HG03060 (cell line): ENCODE results near the gene KRT35.

Experiments
- ATAC-seq: cut with Tn5 transposase; IDR thresholded peaks from one replicate; pipeline ENCODE4 v1.9.1; 2021; ENCODE audit warnings: low read depth, moderate number of reproducible peaks; ENCODE audit not compliant: unreplicated experiment

Gene KRT35

DNA sequence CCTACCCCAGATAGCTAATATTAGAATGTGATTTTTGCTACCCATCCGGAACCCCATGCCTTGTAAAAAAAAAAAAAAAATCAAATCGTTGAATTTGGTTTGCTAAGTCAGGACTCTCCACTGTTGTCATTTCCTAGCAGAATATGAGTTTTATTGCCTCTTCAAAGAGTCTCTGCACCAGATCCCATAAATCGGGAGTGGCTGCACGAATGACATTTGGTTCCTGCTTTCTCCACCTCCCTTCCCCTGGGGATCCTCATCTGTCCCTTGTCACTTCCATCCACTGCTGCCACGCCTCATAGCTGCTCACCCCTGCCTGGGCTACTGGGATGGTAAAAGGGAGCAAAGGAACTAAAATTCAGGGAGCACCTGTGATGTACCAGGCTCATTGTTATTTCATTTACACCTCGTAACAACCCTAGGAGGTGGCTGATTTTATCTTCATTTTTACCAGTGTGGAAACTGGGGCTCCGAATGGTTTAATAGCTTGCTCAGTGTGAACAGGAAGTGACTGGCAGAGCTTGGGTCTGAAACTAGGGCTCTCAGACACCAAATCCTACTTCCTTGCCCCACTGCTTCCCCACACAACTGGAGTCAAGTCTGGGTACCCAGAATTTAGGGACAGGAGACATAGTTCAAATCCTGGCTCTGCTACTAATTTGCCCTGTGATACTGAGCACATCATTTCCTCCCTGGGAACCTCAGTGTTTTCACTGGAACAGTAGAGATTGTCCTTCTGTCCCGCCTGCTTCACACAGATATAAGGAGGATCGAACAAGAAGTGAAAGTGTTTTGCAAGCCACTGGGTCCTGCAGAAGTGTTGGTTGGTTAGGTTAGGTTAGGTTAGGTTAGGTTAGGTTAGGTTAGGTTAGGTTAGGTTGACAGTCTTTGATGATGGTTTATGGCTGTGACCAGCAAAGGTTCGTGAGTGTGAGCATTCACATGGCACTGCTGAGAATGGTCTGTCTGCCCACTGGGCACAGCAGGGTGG lies 9.3 kb upstream of the KRT35 start:
- no peak for ATAC-seq

DNA sequence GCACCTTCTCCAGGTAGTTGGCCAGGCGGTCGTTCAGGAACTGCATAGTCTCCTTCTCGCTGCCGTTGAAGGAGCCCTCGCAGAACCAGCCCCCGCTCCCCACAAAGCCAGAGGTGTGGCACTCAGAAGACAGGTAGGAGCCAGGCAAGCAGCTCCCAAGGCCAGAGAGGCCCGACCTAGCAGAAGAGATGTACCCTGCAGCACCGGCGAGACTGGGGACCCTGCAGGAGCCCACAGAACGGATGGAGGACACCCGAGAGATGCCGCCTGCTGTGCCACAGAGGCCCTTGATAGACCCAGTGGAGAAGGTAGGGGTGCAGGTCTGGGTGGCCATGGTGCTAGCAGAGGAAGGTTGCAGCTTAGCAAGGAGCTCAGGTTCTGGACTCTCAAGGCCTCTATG lies 8.6 kb upstream of the KRT35 start, which contains the start of gene KRT36:
Gene KRT36 (minus strand): TSS at position 380 of the 400 bp plus-strand sequence. CDS start 46 bp downstream, at position 334.
- no peak for ATAC-seq

DNA sequence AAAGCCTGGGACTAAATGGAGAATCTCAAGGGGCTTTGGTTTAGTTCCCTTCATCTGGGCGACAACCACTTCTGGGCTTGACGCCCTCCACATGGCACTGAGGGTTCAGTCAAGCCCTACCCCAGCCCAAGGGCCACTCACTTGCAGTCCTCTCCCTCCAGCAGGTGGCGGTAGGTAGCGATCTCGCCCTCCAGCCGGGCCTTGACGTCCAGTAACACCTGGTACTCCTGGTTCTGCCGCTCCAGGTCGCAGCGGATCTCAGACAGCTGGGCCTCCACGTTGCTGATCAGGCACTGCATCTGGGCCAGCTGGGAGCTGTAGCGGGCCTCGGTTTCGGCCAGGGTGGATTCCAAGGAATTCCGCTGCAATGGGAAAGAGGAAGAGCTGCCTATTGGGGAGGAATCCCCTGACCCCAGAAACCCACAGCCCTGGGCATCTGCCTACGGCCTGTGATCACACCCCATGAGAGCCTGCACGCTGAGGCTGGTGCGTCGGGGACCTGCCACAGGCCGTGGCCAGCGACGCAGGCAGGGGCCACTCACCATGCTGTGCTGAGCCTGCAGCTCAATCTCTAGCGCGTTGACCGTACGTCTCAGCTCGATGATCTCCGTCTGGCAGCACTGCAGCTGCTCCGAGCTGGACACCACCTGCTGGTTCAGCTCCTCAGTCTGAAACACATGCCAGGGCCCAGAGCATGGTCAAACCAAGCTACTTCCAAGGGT lies 6.0 kb upstream of the KRT35 start:
- no peak for ATAC-seq

DNA sequence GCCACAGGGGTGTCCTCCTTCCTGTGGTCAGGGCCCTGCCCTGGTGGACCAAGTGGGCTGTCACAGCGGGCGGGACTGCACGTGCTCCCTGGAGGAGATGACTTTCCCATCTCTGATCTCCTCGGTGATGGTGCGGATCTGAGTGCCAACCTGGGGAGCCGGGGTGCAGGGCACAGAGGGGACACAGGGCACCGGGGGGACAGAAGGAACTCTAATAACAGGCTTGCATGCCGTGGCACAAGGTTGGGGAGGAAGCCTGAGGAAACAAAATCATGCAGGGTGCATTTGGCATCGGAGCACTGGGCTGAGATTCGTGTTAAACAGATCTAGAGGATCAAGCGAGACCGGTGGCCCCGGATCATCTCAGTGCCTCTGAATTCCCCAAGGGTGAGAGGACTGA lies 5.4 kb upstream of the KRT35 start:
- no peak for ATAC-seq

DNA sequence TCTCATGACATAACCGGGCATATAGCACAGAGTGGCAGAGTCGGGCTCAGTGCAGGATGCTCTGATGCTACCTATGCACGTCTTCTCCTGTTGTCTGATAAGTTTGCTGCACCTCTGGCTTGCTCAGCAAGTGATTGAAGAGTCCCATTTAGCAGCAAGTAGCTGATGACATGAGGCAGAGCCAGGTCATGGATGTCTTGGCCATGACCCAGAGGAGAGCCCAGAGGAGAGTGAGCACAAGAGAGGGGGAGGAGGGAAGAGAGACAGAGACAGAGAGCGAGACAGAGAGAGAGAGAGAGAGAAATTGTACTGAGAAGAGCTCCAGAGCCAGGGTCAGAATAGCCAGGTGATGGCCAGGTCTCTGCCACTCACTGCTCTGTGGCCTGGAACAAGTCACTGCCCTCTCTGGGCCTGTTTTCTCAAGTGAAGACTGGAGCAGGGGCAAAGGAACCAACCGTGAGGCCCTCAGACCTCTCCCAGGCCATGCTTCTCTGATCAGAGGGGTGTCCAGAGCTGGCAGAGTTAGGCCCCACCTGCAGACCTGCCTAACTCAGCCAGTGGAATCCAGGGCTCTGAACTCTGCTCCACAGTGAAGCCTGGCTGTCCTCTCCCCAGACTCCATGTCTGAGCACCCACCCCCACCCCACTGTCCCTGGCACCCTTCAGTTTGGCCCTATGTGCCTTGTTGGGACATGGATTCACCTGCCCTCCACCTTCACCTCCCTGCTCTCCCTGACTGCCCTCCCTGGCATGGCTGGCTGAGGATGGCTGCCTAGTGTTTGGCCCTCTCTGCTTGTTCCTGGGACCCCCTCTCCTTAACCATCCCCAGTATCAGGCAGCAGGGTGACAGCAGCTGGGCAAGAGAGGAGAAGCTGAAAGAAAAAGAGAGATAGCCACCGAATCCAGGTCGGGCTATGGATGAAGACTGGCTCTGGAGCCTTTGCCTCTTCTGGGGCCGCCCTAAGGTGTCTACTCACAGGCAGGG lies 4.3 kb upstream of the KRT35 start:
- ATAC-seq = no peak

- ATAC-seq = no peak
Observed at GRCh38 chr17:41483991-41484826, 3.3 kb upstream of the KRT35 start.

DNA sequence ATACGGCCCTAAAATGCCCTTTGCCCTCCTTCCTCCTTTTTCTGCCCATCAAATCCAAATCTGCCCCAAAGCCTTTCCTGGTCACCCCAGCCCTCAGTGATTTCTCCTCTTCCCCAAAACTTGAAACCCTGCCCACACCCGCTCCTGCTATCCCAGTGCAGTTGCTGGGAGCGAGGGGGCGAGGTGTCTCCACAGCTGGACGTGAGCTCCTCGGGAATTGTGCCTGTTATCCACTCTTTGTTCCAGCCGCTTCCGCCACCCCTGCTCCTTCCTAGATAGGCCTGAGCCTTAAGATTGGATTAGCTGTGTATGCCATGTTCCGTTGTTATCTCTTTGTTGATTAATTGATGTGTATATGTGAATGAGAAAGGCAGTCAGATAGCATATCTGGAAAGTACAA lies 2.6 kb upstream of the KRT35 start:
- ATAC-seq = no peak

DNA sequence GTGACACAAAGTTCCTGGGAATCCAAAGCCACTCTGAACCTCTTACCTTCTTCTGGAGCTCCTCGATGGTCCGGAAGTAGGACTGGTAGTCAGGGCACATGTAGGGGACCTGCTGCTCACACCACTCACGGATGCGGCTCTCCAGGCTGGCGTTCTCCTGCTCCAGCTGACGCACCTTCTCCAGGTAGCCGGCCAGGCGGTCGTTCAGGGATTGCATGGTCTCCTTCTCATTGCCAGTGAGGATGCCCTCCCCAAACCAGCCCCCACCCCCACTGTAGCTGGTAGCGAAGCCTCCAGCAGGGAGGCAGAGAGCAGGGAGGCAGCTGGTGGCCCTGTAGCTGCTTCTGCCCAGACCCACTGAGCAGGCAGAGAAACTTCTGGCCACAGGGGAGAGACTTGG lies 370 bp downstream of the KRT35 start:
- no peak for ATAC-seq

DNA sequence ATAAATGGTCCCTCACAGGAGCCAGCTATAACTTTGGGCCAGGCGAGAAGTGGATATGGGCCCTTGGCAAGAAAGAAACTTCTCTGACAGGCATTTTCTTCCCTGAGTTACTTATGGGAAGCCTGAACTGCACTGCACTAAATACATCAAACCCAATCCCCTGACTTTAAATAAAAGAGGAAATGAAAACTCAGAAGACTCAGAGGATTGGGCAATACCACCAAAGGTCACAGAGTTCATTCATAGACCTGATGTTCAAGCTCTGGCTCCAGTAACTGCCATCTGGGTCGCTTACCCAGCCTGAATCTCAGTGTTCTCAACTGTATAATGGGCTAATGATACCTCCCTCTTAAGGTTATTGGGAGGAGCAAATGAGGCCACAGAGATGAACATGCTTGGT lies 815 bp downstream of the KRT35 start:
- no peak for ATAC-seq

DNA sequence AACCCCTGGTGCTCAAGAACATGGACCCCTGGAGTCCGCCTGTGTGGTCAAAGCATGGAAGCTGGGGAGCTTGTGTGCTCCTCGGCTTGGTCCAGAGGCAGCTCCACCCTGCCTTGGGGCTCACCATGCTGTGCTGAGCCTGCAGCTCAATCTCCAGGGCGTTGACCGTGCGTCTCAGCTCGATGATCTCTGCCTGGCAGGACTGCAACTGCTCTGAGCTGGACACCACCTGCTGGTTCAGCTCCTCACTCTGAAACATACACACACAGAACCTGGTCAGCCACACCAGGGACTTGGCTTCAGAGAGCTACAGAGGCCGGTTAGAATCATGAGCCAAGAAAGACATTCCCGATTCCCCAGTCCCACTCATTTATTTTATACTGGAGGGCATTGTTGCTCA lies 2.7 kb downstream of the KRT35 start:
- no peak for ATAC-seq

DNA sequence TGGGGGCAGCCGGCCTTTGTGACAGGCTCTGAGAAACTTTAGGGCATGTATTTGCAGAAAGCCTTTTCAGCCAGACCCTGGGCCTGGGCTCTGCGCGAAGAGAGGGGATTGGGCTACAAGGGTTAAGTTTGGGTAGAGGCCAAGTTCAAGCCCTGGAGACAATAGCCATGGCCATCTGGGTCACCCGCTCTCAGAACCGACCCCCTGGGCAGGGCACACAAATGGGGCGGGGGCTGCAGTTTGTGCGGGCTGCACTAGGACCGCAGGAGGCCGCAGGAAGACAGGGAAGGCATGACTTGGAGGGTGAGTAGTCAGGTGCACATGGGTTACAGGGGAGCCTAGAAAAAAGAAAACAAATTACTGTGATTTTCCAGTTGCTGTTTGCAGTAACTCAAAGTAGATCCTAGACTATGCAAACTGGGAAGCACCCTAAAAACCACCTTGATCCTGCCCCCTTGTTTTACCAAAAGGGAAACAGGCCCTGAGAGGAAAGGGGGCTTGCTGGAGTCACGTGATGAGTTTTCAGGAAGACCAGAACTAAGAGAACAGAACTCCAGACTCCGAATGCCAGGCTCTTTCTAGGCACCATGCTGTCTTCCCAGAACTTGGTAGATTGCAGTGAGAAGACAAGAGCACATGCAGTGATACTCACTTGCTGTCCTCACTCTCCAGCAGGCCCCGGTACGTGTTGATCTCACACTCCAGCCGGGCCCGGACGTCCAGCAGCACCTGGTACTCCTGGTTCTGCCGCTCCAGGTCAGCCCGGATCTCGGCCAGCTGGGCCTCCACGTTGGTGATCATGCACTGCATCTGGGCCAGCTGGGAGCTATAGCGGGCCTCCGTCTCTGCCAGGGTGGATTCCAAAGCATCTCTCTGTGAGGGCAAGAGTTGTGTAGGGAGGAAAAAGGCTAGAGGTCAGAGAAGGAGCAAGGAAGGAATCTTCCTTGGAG lies 3.8 kb downstream of the KRT35 start:
- no peak for ATAC-seq

DNA sequence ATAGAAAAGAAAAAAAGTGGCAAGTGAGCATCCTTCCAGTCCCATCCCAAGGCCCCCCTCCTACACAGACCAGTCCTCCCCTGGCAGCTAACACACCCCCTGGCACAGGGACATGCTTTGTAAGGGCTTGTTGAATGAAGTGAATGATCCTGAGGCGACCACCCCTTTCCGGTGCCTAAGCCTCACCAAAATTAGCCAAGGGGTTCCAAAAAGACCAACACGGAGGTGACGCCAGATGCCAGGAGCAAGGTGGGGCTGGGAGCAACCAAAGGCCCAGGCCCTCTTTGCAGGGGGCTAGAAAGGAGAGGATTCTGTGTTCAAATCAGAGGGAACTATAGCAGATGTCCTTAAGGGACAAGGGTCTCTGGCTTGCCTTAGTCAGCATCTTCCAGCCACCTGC lies 5.5 kb downstream of the KRT35 start:
- ATAC-seq = no peak

DNA sequence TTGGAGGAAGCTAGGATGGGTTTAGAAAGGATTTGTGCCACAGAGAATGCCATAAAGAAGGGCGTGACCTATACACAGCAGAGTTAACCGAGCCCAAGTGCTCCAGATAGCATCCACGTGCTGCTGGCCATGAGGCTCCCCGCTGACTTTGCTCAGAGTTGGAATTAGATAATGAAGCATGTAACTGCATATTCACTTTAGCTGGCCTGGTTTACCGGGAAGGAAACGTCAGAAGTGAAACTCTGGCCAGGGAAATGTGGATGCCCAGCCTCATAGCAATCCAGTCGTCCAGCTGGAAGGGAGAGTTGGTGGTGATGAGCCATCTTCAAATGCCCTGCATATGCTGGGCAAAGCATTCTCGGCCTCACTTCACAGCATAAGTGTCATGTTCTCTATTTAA lies 6.1 kb downstream of the KRT35 start:
- ATAC-seq = no peak

DNA sequence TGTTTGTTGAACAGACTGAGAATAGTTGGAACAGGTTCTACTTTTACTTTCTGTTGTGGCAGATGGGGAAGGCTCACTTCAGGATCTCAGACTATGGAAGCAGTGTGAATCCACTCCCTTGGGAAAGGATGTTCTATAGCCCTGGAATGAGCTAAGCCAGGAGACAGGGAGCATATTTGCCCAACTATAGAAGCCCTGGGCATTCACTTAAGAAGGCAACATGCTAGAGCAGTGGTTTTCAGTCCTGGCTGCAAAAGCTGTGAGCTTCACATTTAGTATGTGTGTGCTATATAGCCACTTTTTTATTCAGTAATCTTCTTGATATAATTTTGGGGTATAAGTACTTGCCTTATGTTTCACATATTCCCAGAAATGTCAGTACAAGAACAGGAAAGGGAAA lies 12.6 kb downstream of the KRT35 start:
- ATAC-seq = no peak

DNA sequence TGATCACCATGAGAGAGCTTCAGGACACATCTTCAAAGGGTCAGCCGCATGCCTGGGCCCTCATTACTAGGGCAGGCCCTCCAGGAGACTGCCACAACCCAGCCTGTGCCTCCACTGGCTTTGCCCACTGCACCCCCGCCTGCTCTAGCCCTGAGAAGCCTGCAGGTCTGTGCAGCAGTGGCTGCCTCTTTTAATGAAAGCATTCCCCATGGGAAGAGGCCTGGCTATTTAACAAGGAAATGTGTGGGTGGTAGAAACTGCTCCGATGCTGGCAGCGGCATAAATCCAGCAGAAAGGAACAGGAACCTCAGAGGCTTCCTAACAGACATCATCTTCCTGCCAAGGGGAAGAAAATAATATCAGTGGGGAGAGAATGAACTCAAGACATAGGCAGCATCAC lies 13.4 kb downstream of the KRT35 start:
- ATAC-seq = no peak

- ATAC-seq = no peak
Observed at GRCh38 chr17:41466988-41467387, 14.0 kb downstream of the KRT35 start, which contains the start of gene KRT32. KRT32 (minus strand) TSS chr17:41467386; CDS start chr17:41467325, 61 bp downstream.

- ATAC-seq = no peak
Observed at GRCh38 chr17:41464682-41465081, 16.3 kb downstream of the KRT35 start.

DNA sequence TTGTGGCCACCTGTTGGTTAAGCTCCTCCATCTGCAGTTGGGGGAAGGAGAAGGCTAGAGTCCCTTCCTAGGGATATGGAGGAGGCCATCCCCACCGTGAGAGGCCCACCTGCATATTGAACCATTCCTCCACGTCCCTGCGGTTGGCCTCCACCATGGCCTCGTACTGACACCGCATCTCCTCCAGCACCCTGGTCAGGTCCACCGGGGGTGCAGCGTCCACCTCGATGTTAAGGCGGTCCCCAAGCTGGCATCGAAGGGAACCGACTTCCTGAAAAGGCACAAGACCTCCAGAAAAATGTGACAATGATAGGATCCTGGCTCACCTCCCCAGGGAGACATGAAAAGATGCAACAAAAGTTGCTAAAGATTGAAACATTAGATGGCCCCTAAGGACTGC lies 16.8 kb downstream of the KRT35 start:
- ATAC-seq = no peak
